GM19467 (cell line): ENCODE data around the gene SEC16A.

Source experiments
- ATAC-seq: cut with Tn5 transposase; IDR thresholded peaks from one replicate; pipeline ENCODE4 v1.9.1; 2021; ENCODE audit warnings: mild to moderate bottlenecking, moderate library complexity; ENCODE audit not compliant: unreplicated experiment

Gene SEC16A

DNA sequence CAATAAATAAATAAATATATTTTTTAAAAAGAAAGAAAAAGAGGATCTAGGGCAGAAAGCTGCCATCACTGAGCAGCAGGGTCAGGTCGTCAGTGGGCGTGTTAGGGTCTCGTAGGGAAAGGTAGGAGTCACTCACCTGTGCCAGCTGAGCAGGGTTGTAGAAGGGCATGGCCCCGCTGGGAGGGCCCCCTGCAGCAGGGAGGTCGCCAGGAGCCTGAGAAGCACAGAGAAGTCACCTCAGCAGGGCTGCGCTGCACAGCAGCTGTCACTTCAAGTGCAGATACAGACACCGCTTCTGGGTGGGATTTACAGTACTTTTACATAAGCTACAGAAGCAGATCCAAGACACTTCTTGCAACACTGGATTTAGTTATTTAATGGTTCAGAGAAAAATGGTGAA is 39.2 kb downstream of the SEC16A start:
- no peak for ATAC-seq

DNA sequence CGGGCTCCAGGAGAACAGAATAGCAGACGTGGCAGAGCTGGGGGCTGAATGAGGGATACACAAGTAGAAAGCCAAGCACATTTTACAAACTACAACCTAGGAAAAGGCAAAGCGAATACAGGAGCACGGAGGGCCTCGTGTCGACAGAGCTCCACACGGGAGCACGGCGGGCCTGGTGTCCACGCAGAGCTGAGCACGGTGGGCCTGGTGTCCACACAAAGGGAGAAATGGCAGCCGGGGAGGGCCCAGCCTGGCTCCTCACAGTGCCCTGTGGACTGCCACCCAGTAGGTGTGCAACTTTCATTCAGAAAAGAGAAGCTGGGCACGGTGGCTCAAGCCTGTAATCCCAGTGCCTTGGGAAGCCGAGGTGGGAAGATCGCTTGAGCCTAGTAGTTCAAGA is 39.8 kb downstream of the SEC16A start:
- ATAC-seq = no peak

DNA sequence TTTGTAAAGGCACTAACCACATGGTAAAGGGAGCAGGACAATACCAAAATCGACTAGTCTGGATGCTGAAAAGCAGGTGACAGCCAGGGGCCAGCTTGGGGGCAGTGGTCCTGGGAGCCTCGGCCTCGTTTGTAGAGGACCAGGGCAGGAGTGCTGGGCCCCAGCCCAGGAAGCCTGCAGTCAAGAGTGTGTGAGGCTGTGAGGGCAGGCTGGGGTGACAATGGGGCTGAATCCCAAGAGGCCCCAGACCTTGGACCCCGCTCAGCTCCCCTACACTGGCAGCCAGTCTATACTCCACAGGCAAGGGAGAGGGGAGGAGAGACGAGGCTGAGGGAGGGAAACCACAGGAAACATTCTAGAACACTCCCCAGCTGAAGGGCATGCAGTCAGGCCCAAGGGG is 40.6 kb downstream of the SEC16A start:
- no peak for ATAC-seq

DNA sequence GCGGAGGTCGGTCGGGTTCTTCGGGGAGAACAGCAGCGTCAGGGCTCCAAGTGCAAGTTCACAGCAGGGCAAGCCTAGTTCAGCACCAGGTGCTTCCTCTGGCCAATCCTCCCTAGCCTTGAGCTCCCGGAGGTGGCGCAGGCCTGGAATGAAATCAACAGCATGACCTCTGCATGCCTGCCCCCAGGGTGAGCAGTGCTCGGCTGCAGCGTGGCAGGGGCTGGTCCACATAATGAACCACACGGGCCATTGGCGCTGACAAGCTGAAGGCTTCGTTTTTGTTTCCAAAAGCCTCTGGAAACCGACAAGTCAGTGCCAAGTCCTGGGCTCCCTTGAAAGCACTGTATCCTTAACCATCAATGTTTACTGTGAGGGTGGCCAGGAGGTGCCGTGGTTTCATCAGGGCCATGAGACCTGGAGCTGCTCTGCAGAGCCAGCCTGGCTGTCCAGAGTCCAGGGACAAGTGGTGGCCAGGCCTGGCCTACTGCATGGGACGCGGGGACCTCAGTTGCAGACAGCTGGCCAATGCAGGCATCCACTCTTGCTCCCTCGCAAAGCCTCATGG is 41.1 kb downstream of the SEC16A start:
- ATAC-seq = no peak

DNA sequence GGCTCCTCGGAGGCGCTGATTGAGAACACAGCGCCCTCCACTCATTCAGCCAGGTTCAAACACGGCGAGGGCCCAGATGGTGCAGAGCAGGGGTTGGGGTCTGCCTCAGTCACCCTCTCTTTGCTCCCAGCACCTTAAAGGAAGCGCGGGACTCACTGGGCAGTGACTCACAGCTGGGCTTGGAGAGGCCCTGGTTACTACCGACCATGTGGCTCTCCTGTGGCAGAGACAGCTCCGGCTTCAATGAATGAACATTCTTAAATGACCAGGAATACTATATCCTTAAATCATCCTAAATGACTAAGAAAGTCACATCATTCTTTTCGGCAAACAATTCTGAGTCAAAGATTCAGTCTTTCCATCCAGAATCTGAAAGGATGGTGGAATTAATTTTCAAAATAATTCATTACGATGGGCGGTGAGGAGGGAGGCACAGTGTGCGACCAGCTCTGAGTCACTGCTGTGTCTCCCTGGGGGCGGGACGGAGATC is 41.6 kb downstream of the SEC16A start:
- ATAC-seq = no peak

DNA sequence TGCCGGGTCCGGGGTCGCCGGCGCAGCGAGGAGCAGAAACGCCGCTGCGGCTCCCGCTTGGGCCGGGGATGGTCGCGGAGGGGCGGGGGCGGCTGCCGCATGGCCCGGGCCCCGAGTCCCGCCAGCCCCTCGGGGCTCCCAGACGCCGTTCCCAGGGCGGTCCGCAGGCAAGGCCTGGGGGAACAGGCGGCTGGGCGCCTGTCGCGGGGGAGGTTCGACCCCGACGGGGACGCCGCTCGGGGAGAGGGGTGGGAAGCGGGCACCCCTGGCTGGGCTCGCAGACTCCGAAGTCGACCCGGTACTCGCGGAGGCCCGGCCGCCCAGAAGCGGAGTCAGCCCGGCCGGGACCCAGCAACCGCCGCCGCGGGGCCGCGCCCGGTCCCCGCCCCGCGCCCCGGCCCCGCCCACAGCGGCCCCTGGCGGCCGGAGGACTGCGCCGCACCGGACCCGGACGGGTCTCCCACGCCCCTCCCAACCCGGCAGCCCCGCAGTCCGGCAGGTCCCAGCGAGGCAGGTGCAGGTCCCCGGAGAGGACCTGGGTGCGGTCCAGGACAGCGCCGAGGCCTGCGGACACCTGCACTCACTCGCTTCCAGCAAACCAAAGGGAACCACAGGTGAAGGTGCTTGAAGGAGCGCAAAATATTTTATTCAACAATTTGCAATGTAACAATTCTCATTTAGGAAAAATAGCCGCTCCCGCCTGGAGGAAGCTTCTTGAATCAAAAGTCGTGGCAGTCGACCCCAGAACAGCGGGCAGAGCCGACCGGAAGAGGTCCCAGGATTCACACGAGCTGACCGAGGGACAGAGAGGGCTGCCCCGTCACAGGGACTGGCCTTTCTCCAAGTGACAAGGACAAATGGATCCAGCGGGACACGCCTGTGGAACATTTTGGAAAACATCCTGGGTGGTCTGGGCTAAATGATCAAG is 43.1 kb downstream of the SEC16A start, which contains the start of gene INPP5E:
Gene INPP5E (minus strand): TSS at position 365 of the 928 bp plus-strand sequence. CDS start 426 bp downstream, outside the sequence.
- peak; percentile 56 for ATAC-seq

DNA sequence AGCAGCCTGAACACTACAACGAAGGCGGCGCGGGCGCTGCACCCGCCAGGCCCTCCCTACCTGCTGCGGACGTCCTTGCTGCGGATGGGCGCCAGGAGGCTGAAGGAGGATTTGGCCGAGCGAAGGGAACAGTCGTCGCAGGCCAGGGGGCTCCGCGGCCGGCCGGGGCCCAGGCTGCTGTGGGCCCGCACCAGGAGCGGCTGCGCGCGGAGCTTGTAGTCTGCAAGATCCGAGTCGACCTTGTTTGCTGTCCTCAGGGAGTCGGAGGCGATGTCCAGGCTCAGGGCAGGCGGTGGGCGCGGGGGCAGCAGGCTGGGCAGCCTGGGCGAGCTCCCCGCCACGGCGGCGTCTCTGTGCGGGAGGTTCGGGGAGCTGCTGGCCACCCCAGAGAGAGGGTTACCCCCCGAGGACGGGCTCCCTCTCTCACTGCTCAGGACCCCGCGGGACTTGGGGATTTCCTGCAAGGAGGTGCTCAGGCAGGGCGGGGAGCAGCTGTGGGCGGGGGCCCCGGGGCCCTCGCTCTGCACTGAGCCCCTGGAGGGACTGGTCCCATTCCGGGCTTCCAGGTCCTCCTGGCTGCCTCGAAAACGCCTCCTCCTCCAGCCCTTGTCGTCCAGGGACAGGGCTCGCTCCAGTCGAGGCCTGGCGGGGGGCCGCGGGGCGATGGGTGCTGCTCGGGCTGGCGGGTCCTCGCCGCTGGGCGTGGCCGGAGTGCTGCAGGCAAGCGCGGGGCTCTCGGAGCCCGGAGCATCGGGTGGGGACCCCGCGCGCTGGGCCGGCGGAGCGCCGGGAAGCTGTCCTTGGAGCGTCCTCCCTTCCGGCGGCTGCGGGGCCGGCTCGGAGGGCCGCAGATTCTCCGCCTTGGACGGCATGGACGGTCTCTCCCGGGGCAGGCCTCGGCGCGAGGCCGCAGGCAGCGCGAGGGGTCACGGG is 44.0 kb downstream of the SEC16A start:
- peak; percentile 39 for ATAC-seq

DNA sequence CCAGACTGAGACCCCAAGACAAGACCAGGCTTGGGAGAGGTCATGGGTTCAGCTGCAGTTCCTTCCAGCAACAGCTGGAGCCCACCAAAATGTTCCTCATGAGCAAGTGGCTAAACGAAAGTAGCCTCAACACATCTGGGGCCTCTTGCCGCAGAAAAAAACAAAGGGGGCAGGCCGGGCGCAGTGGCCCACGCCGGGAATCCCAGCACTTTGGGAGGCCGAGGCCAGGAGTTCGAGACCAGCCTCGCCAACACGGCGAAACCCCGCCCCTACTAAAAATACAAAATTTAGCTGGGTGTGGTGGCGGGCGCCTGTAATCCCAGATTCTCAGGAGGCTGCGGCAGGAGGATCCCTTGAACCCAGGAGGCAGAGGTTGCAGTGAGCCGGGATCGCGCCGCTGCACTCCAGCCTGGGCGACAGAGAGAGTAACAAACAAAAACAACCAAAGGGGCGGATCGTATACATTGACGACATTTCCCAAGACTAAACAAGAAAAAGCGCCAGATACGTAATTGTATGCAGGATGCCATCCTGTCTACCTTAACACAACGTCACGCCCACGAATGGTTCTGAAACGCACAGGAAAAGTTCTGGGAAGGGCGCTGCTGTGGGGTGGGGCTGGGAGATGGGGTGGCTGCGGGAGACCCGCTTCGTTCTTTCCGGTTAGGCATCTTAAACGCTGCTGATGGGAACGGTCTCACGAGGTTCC is 44.8 kb downstream of the SEC16A start:
- ATAC-seq = no peak

DNA sequence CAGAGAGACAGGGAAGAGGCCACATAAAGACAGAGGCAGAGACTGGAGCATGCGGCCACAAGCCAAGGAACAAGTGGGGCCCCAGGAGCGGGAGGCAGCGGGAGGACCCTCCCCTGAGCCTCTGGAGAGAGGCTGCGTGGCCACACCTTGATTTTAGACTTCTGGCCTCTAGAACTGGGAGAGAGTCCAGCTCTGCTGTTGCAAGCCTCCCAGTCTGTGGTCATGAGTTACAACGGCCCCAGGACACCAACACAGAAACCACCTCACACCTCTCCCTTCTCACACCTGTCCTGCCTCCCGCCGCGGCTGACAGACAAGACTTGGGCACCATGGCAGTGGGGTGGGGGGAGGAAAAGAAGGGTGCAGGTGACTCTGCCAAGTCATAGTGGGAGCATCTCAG is 45.4 kb downstream of the SEC16A start:
- no peak for ATAC-seq

DNA sequence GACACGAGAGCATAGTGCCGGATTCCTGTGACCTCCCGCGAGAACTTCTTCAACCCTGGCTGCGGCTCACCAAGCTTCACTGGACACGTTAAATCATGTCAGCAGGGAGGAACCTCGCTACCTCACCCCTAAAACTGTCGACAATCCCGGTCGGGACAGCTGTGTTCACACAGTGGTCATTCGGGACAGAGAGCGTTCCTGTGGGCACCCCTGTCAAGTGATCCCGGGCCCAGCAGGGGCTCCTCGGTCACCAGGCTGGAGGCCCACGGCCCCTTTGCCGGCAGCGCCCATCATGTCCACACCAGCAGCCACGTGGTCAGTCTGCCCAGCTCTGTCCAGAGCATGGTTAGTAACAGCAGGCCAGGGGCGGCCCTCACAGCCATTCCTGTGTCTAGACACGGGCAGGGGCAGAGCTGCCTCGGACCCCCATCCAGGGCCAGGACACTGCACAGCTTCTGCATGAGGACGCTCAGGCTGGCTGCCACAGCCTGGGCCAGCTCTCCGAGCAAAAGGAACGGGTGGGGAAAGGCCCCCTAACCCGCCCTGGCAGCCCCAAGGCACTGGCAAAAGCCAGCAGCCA is 46.7 kb downstream of the SEC16A start:
- ATAC-seq = no peak

DNA sequence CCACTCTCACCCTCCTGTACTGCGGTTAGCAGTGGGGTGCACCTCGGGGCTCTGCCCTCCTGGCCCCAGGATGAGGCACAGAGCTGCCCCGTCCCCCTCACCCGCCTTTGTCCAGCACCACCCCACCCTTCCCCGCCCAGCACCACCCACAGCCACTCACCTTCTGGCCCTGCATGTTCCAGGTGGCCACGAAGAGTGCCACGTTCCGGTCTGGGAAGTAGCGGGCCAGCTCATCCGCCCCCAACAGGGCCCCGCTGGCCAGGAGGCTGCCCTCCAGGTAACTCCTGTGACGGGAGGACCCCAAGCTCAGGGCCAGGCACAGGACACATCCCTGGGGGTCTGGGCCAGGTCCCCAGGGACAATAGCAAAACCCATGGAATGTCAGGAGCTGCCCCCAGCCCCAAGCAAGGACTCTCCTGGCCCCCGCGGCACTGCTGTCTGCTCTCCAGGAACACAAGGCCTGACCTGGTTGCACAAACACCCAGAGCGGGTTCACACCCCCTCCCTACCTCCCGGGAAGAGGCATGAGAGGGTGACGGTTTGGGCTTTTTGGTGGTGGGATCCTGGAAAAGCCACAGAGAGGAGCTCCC is 48.2 kb downstream of the SEC16A start:
- ATAC-seq = no peak

DNA sequence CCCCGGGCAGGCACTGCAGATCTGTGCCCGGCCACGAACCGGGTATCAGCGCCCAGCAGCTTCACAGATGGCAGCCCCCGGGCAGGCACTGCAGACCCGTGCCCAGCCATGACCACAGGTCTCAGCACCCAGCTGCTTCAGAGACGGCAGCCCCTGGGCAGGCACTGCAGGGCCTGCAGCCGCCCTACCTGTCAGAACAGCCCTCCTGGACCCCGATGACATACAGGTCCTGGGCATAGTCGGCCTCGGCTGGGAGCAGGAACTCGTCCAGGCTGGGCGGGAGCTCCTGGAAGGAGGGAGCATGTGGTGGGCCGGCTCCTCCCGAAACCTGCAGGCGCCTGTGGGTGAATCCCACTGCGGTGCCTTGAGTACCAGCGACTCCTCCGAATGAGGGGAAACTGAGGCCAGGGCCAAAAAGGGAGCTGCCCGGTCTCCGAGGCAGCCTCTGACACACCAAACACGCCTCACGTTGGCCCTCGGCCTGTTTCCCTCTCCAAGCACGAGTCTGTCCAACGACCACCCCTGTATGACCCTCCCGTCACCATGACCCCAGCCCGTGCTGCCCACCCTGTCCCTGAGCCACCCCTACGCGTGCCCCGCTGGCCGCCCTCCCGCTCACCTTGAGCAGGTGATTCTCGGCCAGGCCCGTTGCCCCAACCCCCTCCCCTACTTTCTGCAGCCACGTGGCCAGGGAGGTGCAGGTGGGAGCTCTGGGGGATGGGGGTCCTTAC is 48.8 kb downstream of the SEC16A start:
- ATAC-seq = no peak

DNA sequence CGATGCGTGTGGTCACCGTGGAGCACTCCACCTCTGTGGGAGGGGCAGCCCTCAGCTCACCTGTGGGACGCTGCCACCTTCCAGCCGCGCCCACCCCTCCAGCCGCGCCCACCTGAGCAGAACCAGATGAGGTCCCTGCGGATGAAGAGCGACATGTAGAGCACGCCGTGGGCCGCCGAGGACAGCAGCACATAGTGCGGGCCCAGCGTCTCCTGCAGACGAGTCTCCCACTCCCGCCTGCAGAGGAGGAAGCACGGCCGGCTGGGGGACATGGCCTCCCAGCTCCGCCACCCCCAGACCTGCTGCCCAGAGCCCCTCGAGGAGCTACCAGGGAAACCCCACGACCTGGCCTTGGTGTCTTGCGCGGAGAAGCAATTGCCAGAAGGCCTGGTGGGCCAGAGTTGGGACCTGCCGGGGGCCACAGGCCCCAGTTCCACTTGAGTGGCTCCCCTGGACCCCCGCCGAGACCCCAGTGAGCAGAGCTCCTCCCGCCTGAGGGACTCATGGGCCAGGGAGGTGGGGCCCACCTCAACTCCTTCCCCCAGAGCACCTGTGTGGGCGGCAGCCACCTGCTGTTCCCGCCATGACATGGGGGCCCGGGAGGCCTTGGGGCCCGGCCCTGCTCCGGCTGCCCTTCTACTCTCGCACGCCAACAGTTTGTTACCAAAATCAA is 49.7 kb downstream of the SEC16A start:
- ATAC-seq = no peak

DNA sequence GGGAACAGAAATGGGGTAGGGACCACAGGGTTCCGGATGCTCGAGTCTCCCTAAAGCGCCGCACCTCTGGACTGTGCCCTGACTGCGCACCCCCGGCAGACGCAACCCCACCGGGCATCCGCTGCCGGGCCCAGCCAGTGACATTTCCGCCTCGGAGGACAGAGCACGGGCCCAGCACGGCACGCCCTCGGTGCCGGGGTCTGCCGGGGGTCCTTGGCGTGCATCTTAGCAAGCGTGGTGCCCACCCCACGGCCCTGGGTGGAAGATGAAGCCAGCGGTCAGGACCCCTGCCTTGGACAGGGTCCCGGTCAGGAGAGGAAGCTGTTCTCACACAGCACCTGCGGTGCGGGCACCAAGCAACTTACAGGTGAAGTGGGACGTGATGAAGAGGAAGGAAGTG is 50.2 kb downstream of the SEC16A start:
- no peak for ATAC-seq

DNA sequence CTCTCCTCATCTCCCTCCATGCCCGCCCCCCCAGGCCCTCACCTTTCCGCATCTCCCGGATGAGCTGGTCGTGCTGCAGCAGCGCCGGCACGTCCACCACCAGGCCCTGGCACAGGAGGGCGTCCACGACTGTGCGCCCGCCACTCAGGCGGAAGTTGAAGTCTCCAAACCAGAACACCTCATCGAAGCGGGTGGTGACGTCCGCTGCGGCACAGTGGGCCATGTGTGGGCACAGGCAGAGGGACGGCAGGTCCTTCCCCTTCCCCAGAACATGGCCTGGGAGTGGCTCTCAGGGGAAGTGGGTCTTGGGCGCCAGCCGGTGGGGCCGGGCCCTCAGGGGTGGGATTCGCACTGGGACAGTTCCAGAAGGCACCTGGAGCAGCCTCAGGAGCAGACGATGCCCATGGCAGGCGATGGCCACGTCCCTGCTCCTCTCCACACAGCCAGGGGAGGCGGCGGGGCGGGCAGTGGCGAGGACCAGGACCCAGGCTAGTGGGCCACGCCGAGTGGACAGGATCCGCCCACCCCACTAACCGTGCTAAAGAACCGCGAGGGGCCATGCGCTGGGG is 51.0 kb downstream of the SEC16A start:
- no peak for ATAC-seq

DNA sequence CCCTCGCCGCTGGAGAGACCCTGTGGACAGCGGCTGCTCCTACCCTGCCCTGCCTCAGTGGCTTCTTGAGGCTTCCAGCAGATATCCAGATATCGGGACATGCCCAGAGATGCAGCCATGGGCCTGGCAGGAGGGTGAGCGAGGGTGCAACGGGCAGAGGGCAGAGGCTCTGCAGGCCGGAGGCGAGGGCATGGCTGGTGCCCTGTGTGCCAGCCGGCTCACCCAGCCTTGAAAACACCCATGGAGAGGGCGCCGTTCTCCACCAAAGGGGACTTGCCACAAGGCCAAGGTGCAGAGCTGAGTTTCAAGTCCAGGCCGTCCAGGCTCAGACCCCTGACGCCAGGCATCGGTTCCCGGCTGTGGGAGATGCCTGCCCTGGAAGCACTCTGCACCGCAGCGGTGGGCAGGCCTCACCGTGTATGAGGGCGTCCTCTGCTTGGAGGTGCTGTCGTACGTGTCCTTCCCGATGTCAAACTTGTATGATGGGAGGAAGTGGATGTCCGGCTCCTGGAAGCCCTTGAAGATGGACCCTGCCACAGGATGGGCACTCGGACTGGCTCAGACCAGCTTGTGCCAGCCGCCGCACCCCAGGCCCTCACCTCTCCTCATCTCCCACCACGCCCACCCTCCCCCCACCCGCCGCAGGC is 52.1 kb downstream of the SEC16A start:
- no peak for ATAC-seq

DNA sequence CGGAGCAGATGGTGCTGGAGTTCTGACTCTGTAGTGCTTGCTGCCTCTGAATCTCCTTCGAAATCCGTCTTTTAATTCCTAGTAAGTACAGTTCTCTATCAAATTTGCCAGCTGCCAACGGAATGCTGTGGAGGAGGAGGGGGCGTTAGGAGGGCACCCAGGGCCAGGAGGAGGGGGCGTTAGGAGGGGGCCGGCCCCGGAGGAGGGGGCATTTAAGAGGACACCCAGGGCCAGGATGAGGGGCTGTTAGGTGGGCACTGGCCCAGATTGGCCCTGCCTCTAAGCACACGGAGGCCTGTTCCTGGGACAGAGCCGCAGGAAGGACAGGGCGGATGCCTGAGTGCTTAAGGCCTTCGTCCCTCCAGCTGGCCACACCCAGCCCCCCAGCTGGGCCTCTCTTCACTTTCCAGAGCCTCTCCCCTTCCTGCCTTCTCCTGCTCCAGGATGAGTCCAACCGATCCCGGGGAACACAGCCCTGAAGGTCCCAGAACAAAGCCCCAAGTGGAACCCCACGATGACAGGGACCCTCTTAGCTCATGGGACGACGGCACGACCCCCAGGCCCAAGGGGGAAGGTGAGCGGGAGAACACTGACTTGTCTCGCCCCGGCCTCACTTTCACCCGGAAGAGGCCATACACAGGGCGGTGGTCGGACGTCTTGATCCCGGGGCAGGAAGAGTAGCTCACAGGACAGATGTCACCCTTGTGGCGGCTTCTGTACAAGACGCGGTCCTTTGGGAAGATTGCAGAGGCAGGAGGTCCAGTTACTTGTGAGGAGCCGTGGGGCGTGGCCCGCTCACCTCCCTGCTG is 53.0 kb downstream of the SEC16A start:
- ATAC-seq = no peak
